ENCODE data around the gene RPS16. TPM values are rescaled to one million over a fixed set of nuclear protein-coding genes. Genes with fewer than 3 reads are reported as not detected.

The RPS16 gene
- total and polyA plus RNA-seq, 9 of the 15 experiments (the other 6 are each of a cell fraction or from before 2014, with no cell fraction given) = 82.6 to 3,671 (median 2,204) TPM

GRCh38 chr19:39416152-39417120, 19.3 kb downstream of the RPS16 start:
- BruUV-seq (replicated peaks) = no TSS peak
- Histone ChIP-seq H3K4me3 (no peak overlapping the region), H3K9me1 (ENCODE audit: control insufficient read depth, insufficient read depth, low read length) (no peaks in the 10 kb centered on the region), H4K20me1 (replicated peaks; ENCODE audit: control insufficient read depth, insufficient read depth, low read length) (no peaks in the 10 kb centered on the region), H3K79me2 (ENCODE audit: control insufficient read depth, insufficient read depth, low read length) (peaks cover 20% of the 10 kb centered on the region), H3K4me1 (replicated peaks in 1 of 2; ENCODE audit: control insufficient read depth in 2 of 2, insufficient read depth in 2 of 2, low read length in 2 of 2) (peaks cover 12 to 45% of the 10 kb centered on the region in 2 experiments; a peak in 4 of 5 replicates), H3K27me3 (ENCODE audit: control insufficient read depth in 2 of 2, insufficient read depth in 2 of 2, low read length in 2 of 2) (no peaks in the 10 kb centered on the region), H3K9ac (ENCODE audit: insufficient read depth in 1 of 2, low read depth in 2 of 2, low read length in 2 of 2) (peak overlapping the region in 1 of 2 experiments; percentile 18; a peak in 2 of 4 replicates), H3K27ac (ENCODE audit: extremely low read depth, low read depth, low read length) (no peak overlapping the region), H3K4me2 (ENCODE audit: insufficient read depth, low read length) (no peak overlapping the region), H3K36me3 (ENCODE audit: control insufficient read depth, insufficient read depth, low read length) (peaks cover 23% of the 10 kb centered on the region; the same call in 2 of the 3 replicates), H3K9me3 (replicated peaks; ENCODE audit: control insufficient read depth, insufficient read depth, low read depth, low read length) (no peaks in the 10 kb centered on the region), H2AFZ (ENCODE audit: low read depth, low read length) (no peak overlapping the region)
- ATAC-seq (no peak), FAIRE-seq (no peak), DNase-seq (ENCODE audit: extremely low read depth in 1 of 4, low spot score in 3 of 4) (no peak)
- WGBS (ENCODE audit: insufficient coverage, low coverage, missing lambda C conversion rate) = 86% methylated on average over 20 of the region's 27 CpGs
- in situ Hi-C loops (cut with MboI) = no loop called here
- intact Hi-C loops (cut with micrococcal nuclease) = no loop called here
- ChIA-PET CTCF (ENCODE audit: low intra/inter-chr PET ratio) (no interaction called here), POLR2A (interaction anchor here (0.7 to 2.5 kb wide), 3 partner anchors 17 to 26 kb away, joined by 4 to 8 read pairs (median 7); partner anchors contain the start of genes PAF1 and RPS16)
- TF ChIP-seq RBFOX2 (IDR thresholded peaks at IDR 0.05; ENCODE audit: low read depth, low read length) (0 out of 2 replicates have a peak, but pooled peaks have one; percentile 26), PRPF4 (IDR thresholded peaks at IDR 0.05; ENCODE audit: insufficient read depth, low read depth, low read length, poor library complexity, severe bottlenecking) (no peak), SUPT5H (IDR thresholded peaks at IDR 0.05) (0 out of 2 replicates have a peak, but pooled peaks have one; percentile 12)

Measured in K562 (cell line).